CD4-positive, alpha-beta T cell treated with Interleukin-2 at 100 ng/mL for 4 hours (primary cell): ENCODE data around the gene PCDH9.
"Not testable (repeated sequence)": the region's sequence is repeated elsewhere in the genome, so short reads cannot be mapped to it uniquely, and the experiment has no call there.

Source experiments
- DNase-seq: peaks from one replicate; pipeline ENCODE4 v3.0.0-alpha.2; 2020; ENCODE audit warnings: low spot score

PCDH9 gene

DNA sequence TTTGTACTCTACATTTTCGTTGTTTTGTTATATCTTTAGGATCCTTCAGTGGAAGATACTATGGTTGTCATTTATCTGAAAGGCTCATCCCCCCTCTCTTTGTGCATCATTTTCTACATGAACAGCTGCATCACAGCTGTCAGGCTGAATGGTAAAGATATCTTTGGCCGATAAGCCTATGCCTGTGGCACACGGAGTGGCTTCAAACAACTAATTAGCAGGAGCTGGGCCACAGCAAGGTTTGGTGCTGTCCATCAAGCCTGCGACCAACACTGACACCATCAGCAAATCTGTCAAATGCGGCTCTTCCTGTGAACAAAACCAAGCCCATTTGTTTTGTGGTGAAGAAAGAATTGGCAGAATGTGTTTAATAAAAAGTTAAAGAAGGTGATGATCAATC is 334.4 kb downstream of the PCDH9 start:
- DNase-seq: no peak

DNA sequence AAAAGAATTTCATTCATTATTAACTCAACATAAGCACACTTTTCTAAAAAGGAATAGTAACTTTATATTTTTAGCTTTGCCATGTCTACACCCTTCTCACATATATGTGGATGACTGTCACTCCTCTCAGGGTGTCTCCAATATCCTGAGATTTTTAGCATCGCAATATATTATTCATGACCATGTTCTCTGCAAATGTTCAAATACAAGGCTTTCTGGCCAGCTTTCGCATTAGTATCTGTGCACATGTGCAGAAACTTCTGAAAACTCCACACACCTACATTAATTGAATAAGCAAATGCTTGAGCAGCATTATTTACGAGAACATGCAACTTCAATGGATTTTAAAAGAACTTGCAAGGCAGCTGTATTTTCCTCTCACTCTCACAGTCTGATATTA is 334.8 kb downstream of the PCDH9 start:
- no peak for DNase-seq

DNA sequence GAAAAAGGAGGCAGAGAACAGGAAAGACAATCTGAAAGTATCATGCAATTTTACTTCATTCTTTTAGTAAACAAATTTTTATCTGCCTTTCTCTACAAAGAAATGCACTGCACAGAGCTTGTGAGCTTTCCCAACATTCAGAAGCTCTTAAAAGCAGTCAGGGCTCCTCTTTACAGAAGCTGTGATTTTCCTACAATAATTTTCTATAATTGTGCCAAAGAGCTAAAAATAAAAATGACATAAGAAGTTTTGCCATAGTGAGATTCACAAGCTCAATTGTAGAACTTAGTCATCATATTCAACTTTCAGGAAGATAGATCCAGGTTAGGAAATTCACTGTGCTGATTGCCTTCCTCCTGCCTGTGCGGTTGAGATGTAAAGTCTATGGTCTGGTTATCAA is 341.4 kb downstream of the PCDH9 start:
- no peak for DNase-seq

DNA sequence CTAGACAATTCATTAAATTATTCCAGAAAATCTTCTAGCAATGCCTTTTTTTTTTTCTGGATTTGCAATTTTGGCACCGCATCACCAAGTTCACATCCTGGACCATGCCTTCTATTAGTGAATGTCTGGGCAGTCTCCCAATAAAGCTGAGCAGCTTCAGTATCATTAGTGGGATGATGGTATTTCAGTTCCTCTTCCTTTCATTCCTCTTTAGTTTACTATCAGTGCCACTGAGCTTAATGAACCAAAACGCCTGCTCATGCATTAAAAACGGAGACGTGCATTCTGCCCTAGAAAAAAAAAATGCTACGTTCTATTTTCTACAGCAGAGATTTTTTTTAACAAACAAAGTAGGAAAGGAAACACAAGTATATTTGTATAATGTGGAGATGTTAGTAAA is 343.0 kb downstream of the PCDH9 start:
- DNase-seq: no peak

DNA sequence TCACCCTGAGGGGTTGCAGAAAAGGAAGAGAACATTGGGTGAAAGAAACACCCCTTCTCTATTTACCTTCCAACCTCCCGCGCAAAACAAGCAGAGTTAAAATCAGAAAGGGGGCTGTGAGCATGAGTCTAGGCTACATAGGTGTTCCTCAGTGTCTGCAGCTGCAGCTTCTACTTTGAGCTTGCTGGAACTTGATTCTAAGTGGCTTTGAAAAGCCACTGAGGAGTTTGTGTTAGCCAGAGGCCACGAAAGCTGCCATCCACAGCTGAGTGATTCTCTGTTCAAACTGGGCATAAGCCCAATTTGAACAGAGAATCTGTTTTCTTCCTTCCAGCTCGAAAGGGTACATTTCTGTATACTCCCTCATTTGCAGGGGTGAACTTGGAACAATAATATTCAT is 343.9 kb downstream of the PCDH9 start:
- DNase-seq: no peak

DNA sequence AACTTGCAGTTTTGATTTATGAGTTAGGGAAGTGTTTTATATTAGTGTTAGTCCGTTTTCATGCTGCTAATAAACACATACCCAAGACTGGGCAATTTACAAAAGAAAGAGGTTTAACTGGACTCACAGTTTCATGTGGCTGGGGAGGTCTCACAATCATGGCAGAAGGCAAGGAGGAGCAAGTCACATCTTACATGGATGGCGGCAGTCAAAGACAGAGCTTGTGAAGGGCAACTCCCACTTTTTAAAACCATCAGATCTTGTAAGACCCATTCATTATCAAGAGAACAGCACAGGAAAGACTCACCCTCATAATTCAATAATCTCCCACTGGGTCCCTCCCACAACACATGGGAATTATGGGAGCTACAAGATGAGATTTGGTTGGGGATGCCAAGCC is 349.0 kb downstream of the PCDH9 start:
- DNase-seq: not testable (repeated sequence)

DNA sequence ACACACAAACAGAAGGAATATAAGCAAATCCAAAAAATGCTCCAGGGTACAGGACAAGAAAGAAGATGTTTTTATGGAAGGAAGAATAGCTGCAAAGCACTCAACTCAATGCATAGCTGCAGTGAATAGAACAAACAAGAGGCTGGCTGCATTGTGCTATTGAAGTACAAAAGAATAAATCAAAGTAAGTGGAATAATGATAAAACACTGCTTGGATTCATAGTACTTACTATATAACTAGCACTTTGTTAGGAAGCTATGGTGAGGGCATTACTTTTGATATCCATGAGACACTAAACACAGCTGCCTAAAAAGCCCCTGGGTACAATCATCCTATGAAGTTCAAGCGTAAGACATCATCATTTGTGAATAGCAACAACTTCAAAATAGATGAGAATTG is 350.1 kb downstream of the PCDH9 start:
- no peak for DNase-seq

DNA sequence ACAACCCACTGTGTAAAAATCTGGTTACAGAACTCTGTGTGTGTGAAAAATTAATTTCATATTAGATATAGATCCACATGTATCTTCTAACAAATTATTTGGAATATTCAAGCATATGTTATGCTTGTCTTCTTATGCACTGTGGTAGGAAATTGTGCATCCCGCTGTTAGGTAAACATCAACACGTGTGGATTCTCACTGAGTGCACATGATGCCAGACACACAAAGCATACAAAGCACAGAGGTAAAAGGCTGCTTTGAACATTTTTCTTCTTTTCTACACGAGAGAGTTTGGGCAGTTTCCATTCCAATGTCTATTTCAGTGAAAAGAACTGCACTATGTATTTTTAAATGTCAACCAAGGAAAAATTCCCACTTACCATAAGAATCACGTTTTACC is 354.9 kb downstream of the PCDH9 start:
- DNase-seq: no peak

DNA sequence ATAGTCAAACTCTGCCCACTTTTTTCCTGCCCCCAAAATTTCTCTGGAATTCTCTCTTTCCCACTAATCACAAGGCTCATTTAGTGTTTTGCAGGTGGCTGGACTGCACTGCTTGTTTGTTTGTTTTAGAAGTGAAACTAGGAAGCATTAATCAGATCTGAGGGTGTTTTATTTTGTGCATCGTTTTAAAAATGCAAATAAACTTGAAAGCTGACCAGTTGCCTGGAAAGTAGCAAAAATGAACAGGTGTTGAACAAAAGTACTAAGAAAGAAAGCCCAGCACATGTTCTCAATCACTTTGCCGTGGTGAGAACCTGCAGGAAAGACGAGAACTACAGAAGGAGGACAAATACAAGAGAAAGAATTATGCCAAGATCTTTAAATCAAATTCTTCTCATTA is 365.5 kb downstream of the PCDH9 start:
- no peak for DNase-seq

DNA sequence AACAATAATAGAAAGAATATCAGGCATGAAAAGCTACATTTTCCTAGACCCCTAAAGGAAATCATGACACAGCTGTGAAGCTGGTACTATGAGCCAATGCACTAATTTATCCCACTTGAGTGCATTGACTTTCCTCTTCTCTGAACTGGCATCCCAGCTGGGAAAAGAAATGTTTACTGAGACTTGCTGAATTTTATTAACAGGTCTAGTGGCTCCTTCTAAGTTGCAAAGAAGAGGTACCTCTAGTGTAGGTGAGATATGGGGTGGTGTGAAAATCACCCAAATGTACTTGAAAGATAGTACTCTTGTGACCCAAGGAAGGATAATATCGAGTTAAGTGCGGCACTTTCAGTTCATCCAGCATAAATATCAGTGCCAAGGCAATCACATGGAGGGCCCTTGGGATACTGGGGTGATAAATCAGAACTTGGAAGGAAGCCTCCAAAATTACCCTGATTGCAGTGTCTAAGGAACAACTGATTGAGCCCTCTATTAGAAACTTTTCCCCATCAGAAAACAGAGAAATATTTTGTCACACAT is 369.2 kb downstream of the PCDH9 start:
- no peak for DNase-seq

DNA sequence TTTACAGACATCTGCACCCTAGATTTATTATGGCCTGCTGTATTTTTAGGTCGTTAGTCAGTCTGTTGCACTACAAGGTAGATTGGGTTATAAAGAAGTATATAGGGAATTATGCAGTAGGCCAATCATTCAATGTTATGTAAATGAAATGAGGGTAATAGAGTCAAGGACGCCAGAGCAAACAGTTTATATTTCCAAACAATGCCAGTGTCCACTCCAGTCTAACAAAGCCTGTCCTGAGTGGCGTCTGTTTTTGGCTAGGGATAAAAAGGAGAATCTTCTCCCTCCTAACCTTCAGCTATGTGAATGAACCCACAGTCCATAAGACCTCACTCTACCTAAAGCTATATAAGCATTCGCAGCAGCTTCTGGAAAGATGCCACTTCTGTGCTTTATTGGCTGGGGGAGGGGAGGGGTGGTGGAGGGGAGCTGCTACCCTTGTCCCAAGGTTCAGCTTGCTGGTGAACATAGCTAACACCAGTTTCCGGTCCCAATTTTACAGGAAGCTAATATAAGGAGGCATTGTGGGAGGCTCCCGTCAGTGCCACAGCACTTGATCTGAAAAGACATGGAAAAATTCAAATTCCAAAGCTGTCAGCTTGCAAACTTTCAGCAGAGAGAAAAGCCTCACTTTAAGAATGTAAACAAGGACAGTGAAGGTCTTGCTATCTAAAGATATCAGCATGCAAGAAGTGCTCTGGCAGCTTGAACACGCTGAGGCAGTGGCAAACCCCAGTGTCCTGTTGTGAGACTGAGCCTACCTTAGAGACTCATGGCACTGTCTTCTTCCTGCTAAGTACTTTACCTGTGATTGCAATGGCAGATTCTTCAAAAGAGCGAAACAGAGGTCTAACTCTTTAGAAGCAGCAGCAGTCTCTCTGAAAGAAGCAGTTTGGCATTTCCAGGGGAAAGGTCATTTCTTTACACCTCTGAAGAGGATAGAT is 369.9 kb downstream of the PCDH9 start:
- DNase-seq: no peak

DNA sequence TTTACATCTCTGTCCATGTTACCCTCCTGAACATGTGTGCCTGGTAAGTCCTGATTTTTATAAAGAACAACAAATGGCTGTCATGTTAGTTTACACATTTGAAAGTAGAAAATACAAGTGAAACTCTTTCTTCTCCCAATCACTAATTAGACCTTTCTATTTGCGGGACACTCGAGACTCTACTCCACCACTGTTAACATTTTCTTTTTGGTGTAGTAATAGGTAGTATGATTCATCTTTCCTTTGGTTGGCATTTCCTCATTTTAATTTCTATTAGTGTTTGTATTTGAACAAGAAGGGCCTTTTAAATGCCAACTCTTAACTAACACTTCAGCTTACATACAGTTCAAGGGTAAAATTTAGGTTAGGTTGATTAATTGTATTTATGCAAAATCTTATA is 371.1 kb downstream of the PCDH9 start:
- DNase-seq: no peak

DNA sequence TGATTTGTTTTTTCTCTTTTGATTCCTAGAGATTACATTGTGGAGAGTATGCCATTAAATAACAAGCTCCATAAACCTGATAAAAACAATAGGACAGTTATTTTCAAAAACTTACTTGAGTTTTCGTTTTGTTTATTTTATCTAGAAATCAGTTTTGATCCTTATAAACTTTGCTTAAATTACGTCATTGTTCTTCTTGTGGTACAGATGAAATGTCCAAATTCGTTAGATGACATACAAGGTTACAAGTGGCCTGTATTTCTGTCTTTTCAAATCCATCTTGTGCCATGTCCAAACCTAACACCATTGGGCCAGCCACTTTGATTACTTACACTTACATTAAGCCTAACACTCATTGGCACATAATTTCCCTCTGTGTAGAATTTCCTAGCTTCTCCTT is 372.0 kb downstream of the PCDH9 start:
- no peak for DNase-seq

DNA sequence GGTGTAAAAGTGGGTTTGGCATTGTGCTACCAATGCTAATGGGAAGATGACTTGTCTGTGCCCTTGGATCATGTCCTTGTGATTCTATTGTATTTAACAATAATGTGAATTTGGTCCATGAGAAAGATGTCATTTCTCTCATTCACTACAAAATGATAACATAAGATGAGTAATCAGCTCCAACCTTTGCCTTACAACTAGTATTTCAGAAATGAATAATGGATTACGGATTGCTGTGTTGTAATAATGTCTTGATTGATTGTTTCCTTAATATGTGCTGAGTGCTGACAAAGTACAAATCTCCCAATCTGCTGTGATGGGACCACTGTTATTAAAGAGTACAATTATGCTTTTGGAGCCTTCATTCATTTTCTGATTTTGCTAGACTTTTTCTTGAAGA is 375.0 kb downstream of the PCDH9 start:
- no peak for DNase-seq

DNA sequence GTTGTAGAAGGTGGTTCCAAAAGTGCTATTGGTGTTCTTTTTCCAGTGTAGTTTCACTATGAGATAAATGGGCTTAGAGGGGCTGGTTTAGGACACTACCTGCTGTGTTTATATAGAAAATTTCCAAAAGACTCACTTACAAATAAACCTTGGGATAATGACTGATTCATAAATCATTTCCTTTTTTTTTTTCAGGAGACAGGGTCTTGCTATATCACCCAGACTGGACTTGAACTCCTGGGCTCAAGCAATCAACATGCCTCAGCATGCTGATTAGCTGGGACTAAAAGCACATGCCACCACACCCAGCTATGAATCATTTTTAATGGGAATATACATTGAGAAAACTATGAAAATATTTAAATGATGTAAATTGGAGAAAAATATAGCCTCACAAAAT is 376.6 kb downstream of the PCDH9 start:
- no peak for DNase-seq

DNA sequence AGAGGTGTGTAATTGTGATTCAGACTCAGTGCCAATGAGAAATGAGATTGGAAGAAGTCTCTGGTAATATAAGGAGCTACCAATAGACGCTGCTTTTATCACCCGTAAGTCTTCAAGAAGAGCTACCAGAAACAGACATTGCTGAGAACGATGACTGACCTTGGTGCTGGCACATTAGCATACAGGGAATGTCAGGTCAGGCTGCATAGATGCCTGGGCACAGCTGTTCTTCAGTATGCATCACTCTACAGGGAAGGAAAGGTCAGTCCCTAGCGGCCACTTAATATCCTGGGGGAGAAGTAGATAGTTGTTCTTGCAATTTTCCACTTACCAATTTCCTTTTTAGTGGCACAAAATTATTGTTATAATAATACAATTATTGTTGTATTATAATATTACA is 380.4 kb downstream of the PCDH9 start:
- no peak for DNase-seq

DNA sequence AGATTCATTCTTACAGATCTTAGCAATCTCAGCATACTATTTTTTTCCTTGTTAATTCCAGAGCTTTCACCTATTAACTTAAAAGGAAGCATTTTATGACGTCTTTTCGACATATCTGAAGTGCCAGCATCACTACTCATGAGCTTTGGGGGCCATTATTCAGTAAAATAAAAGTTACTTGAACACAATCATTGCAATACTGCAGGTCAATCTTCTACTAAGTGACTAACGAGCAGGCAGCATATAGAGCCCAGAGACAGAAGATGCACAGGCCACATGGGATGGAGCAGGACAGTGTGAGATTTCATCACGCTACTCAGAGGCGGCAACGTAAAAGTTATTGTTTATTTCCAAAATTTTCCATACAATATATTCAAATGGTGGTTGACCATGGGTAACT is 382.6 kb downstream of the PCDH9 start:
- no peak for DNase-seq

DNA sequence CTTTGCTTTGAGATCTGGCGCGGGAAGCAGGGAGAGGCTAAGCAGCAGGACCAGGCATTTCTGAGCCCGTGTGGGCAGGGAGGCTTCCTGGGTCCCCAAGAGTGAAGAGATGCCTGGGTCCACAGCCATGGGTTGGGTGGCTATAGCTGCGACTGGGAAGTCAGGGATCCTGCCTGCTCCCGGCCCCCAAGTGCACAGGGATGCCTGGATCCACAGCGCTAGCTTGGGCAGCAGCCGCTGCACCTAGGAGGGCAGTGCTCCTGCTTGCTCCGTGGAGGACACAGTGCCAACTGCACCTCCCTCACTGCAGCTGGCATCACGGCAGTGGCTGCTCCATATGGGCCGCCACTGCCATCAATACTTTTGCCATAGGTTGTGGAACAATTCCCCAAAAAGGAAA is 384.7 kb downstream of the PCDH9 start:
- DNase-seq: no peak

DNA sequence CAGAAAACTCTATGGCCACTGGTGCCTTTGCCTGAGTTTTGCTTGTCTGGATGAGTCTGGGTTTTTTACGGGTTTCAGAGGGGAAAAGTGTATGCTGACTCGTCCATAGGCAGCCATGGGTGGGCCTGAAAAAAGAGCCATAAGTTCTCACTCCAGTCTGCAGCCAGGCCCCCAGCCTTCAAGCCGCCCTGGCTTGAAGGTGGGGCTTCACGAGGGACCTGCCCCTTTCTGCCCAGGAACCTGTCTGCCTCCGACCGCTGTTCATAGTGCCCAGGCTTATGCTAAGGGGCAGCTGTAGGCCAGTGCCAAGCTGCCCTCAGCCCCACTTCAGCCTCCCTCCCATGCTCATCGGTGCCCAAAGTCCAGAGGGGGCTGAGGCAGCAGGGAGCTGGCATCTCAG is 385.2 kb downstream of the PCDH9 start:
- no peak for DNase-seq

DNA sequence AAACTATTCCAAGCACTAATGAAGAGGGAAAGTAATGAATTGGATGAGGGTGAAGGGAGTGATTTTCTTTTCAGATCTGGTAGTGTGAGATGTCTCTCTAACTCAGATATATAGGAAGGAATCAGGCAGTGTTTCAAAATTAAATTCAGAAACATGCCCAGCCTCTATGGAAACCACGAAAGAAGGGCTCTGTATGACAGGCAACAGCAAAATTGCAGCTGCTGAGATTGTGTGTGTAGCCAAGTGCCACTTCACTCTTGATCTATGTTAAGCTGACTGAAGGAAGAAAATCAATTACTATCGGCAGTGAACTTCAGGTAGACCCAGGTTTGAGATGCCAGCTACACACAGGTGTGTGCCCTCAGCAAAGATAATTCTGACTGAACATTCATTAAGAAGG is 387.4 kb downstream of the PCDH9 start:
- no peak for DNase-seq

DNA sequence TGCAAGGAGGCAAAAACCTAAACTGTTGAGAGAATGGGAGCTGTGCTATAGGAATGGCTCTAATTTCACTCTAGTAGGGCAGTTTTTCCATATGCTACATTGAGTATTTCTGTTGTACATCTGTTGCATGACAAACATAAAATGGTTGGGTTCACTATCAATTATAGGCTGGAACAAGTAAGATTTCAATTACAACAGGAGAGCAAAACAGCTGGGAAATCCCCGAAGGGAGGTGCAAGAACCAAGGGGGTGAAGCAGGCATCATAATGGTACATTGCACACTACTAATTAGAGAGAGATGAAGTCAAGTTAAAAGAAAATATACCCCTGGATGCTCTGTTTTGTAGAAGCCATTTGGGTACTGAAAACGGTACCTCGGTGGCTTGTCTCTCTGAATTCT is 389.5 kb downstream of the PCDH9 start:
- DNase-seq: no peak

DNA sequence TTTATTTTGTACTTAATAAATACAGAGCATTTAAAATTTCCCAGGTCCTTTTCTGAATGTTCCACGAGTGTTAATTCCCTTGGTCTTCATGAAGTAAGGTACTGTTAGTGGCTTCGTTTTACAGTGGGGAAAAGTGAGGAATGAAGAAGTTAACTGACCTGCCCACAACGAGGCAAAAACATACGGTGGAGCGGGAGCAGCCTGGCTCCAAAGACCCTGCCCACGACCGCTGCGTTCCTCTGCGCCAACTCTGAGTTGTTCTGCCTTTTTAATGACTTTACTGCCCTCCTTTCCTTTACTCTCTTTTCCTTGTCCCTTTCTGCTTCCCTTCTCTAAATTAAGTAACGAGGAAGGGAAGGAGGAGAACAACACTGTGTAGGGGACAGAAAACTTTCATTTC is 392.9 kb downstream of the PCDH9 start:
- DNase-seq: no peak

DNA sequence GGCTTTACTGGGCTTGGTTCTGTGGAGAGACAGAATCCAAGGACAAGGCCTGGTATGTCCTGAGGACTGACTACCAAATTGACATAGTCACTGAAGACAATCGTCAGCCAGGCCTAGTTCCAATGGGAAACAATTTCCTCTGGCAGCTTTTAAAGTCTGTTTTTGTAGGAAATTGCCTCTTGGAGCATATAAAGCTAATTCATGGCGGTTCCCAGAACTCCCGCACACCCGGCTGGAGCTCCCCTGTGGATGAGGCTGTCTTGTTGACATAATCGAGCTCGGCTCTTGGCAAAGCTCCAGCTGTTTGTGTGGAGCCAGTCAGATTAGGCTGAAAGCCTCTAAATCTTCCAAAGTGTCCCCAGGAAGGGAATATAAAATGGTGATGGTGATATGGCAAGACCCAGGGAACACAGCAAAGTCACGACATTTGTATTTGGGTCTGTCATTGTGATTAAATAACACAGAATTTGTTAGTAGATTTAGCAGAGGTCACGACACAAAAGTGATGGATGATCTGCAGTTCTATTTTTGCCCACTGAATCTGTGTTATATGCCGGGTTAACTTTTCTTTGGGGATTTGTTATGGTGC is 395.0 kb downstream of the PCDH9 start:
- no peak for DNase-seq
